Measurements from ENCODE around the gene DVL1.

DNA sequence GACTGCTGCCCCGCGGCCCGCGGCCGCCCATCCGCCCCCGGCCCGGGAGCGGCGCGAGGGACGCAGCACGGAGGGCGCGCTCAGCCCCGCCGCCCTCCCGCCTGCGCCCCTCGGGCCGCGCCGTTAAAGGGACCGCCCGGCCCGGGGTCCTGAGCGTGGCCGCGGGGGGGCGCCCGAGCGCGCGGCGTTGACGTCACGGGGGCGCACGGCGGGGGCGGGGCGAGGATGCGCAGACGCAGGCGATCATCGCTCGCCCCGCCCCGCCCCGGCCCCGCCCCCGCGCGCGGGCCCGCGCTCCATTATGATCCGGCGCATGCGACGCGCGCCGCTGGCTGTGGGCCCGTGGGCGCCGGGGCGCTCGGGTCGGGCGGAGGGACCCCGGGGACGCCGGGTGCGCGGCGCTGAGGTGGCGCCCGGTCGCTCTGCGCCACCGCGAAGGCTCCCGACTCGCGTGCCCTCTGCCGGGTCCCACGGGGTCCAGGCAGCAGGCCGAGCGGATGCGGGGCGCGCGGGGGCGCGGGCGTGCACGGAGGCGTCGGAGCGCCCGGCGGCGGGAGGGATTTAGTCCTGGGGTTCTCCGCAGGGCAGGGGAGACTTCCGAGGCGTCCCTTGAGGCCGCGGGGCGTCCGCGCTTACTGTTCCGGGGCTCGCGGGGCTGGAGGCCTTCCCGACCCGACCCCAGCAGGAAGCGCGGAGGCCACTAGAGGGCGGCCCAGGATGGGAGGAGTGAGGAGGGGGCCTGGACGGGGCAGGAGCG, at the start of gene DVL1:
- TF ChIP-seq, protein P1, sequence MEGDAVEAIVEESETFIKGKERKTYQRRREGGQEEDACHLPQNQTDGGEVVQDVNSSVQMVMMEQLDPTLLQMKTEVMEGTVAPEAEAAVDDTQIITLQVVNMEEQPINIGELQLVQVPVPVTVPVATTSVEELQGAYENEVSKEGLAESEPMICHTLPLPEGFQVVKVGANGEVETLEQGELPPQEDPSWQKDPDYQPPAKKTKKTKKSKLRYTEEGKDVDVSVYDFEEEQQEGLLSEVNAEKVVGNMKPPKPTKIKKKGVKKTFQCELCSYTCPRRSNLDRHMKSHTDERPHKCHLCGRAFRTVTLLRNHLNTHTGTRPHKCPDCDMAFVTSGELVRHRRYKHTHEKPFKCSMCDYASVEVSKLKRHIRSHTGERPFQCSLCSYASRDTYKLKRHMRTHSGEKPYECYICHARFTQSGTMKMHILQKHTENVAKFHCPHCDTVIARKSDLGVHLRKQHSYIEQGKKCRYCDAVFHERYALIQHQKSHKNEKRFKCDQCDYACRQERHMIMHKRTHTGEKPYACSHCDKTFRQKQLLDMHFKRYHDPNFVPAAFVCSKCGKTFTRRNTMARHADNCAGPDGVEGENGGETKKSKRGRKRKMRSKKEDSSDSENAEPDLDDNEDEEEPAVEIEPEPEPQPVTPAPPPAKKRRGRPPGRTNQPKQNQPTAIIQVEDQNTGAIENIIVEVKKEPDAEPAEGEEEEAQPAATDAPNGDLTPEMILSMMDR (IDR thresholded peaks at IDR 0.05; ENCODE audit: poor library complexity, severe bottlenecking): peak; percentile 78
- TF ChIP-seq RAD21 (conservative IDR thresholded peaks at IDR 0.05) (peak; percentile 45), SMC3 (conservative IDR thresholded peaks at IDR 0.05; ENCODE audit: poor library complexity) (peak; percentile 66), POLR2AphosphoS5 (IDR thresholded peaks at IDR 0.05) (peak; percentile 63), EZH2 (IDR thresholded peaks at IDR 0.05; ENCODE audit: borderline replicate concordance, insufficient read depth, low read length, poor library complexity, severe bottlenecking) (no peak), TAF1 (IDR thresholded peaks at IDR 0.05; ENCODE audit: low read depth) (no peak), MXI1 (conservative IDR thresholded peaks at IDR 0.05; ENCODE audit: poor library complexity, severe bottlenecking) (peak; percentile 67), EP300 (conservative IDR thresholded peaks at IDR 0.05; ENCODE audit: poor library complexity, severe bottlenecking) (peak; percentile 49)
- TF ChIP-seq, protein P2, sequence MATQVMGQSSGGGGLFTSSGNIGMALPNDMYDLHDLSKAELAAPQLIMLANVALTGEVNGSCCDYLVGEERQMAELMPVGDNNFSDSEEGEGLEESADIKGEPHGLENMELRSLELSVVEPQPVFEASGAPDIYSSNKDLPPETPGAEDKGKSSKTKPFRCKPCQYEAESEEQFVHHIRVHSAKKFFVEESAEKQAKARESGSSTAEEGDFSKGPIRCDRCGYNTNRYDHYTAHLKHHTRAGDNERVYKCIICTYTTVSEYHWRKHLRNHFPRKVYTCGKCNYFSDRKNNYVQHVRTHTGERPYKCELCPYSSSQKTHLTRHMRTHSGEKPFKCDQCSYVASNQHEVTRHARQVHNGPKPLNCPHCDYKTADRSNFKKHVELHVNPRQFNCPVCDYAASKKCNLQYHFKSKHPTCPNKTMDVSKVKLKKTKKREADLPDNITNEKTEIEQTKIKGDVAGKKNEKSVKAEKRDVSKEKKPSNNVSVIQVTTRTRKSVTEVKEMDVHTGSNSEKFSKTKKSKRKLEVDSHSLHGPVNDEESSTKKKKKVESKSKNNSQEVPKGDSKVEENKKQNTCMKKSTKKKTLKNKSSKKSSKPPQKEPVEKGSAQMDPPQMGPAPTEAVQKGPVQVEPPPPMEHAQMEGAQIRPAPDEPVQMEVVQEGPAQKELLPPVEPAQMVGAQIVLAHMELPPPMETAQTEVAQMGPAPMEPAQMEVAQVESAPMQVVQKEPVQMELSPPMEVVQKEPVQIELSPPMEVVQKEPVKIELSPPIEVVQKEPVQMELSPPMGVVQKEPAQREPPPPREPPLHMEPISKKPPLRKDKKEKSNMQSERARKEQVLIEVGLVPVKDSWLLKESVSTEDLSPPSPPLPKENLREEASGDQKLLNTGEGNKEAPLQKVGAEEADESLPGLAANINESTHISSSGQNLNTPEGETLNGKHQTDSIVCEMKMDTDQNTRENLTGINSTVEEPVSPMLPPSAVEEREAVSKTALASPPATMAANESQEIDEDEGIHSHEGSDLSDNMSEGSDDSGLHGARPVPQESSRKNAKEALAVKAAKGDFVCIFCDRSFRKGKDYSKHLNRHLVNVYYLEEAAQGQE (IDR thresholded peaks at IDR 0.05; ENCODE audit: borderline replicate concordance): no peak
